TTC549 (cell line): Measurements from ENCODE around the gene SEC14L5.
"Not testable (repeated sequence)": the region's sequence is repeated elsewhere in the genome, so short reads cannot be mapped to it uniquely, and the experiment has no call there.

Experiments
- FAIRE-seq: peaks from 2 replicates; lab custom pipeline; 2012; peaks lifted over from hg19 to GRCh38; lab: Jason Lieb, UNC

SEC14L5 gene

DNA sequence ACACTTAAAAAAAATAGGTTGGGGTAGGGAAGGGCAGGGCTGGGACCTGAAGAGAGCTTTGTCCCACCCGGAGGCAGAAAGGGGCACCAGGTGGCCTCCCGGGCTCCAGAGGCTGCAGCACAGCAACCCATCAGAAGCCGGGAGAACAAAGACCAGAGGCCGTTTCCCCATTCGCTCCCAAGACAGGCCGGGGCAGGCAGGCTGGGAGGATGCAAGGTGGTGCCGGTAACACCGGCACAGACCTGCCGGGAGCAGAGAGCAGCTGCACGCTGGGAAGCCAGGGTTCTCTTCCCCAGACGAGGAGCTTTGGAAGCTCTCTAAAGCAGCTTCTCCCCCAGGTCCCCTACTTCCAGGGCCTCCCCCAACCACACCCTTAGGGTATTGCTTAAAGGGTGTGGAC is 26.7 kb upstream of the SEC14L5 start:
- FAIRE-seq = no peak

DNA sequence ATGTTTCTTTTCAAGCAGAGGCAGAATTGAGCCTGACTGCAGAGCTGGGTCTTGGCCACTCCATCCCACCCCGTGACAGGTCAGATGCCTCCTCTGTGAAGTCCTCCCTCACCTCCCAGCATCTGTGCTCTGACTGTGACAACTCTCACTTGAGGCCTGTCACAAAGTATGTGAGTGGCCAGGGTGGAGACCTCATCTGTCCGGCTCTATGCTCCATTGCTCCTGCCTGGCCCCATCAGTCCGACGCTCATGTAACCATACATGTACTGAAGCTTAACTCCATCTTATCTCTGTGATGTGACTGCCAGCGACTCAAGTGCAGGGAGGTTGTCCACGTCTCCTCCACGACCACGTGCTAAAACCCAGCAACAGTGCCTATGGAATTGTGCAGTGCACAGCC is 24.7 kb upstream of the SEC14L5 start:
- no peak for FAIRE-seq

DNA sequence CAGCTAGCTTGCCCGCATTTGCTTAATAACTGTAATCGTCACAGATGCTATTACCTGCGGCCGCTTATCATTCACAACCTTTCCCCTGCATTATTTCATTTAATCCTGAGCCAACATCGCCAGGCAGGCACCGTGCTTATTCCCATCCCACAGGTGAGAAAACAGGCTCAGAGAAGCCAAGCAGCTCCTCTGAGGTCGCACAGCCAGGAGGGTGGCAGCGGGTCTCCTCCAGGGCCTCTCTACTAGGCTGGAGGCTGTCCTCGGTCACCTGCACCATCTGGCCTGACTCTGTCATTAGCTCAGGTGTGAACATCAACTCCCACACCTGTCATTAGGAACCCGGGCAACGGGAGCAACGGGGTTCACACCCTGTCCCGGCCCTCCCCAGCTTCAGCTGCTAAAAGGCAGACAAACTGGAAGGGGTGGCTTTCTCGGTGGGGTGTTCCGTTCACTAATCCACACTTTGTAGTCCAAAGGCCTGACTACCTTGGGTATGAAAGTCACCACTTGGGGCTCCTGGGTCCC is 24.2 kb upstream of the SEC14L5 start:
- no peak for FAIRE-seq

DNA sequence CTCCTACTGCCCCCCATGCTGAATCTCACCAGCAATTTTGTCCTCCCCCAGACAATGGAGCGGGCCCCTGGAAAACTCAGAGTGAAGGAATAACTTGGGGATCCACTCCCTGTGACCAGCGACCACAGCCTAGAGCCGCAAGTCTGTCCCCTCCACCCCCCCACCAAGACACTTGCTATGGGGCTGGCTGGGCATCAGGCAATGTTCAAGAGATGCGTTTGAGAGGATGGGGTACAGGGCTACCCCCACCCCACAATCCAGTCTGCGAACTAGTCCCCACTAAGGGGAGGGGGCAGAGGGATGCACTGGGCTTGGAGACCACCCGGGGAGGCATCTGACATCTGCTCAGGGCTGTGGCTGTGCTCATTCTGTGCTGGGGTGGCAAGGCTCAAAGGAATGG is 23.5 kb upstream of the SEC14L5 start:
- FAIRE-seq = no peak

DNA sequence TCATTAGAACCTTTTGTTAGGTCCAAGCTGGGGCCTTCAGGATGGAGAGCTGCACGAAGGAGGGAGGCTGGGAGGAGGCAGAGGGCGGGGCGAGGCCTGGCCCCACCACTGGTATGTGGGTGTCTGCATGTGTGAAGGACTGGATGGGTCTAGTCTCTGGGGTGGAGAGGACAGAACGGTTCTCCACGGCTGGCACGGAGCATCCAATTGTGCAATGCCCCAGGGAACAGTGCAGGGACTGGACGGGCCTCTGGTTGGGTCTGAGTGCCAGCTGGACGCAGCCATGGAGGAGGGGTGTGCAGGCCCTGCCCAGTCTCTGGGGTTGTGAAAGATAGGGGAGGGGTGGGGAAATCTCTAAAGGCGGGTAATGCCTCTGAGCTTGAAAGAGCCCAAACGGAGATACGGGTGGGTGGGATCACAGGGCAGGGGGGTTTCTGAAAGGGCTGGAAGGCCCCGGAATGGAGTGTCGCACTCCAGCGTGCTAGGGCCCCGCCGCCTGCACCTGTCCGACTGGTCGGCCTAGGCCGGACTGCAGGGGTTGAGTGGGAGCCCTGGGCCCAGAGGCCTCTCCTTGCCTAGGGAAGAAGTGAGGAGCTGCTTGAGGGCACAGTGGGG is 22.8 kb upstream of the SEC14L5 start:
- no peak for FAIRE-seq

DNA sequence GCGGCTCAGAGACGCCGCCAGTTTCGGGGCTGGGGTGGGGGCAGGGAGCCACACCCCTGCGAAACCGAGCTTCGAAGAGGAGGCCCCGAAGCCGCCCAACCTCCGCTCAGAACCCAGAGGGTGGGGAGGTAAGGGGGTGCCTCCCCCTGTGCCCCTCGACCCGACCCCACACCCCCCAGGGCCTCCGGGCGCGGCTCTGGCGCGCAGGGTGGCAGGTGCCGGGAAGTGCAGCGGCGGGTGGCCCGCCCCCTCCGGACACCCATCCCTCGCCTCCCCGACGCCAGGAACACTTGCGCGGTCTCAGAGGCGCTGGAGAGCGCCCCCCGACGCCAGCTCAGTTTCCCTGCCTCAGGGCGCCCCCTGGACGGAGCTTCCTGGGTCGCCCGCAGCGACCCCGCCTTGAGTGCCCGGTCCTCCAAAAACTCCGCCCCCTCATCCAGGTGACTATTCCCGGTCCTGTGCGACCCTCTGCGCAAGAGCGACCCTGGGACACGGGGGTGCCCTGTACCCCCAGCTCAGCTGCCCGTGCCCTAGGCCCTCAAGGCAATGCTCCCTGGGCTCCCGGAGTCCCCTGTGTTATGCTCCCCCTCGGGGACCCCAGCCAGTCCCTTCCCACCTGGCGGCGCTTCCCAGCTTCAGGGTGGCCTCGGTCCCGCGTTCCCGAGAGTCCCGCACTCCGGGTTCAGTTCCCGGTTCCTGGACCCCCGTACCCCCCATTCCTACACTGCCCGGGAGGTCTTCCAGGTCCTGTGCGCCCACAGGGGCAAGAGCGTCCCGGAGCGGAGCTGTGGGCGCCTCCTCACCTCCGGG is 21.7 kb upstream of the SEC14L5 start:
- FAIRE-seq = no peak

DNA sequence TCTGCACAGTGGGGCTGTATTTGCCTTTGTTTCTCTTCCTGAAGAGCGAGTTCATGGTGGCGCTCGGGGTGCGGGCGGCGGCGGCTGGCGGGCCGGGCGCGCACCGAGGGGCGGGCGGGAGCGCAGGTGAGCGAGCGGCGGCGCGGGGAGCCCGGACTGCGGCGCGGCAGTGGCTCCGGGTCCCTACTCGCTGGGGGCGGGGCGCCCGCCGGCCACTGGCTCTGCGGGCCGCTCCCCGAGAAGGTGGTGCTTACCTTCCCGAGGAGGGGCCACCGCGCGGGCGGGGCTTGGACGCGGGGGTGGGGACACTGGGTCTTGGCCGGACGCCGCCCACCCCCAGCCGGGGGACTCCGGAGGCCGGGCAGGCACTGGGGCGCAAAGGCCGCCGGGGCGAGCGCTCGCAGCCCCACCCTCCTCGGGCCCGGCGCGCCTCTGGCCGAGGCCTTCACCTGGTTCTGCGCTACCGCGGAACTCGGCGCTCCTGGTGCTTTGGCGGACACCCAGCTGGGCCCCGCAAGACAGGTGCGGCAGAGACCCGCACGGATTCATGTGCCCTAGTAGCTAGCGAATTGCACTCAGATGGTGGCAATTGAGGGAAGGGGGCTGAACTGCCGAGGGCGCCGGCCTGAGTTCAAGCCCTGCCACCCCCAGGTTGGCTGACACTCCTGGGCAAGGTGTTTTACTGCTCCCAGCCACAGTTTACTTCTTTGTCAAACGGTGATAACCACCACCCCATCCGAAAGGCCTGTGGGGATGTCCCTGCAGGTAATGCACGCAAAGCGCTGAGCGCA is 20.9 kb upstream of the SEC14L5 start, which contains the start of gene PPL:
Gene PPL, minus strand, starts transcription at position 158 of the 791 bp plus-strand sequence. Its CDS starts 103 bp downstream, at position 55.
- FAIRE-seq = no peak

DNA sequence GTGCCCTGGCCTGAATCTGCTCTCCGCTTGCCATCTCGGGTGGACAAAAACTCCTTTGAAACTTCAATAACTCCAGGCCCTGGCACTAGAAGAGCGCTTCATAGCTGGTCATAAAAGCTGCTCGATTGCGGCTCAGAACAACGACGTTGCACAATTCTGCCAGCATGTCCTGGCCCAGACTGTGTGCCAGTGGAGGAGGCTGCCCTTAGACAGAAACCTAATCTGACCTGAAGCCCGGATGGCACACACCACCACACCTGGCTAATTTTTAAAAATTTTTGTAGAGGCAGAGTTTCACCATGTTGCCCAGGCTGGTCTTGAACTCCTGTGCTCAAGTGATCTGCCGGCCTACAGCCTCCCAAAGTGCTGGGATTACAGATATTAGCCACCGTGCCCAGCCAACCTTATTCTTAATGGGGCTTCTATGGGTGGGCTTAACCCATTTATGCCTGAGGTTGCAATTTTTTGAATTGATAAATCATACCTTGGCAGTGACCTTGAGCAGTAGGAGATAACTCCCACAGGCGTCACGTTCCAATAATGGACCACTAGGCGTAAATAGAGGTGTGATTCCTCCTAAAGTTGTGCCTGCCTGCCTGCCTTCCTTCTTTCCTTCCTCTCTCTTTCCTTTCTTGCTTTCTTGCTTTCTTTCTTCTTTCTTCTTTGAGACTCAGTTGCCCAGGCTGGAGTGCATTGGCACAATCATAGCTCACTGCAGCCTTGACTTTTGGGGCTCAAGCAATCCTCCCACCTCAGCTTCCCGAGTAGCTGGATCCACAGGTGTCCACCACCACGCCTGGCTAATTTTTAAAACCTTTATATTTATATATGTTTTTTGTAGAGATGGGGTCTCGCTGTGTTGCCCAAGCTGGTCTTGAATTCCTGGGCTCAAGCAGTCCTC is 20.1 kb upstream of the SEC14L5 start:
- FAIRE-seq = no peak

DNA sequence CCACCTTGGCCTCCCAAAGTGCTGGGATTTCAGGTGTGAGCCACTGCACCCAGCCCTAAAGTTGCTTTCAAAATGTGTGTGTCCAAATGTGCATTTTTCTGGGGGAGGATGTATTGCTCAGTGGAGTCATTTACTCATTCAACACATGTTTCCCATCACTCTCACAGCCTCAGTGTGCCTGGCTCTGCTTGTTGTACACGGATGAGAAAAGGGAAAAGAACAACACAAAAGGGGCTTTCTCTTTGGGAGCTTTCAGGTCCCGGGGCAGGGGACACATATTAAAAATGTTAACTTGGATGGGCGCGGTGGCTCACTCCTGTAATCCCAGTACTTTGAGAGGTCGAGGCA is 19.5 kb upstream of the SEC14L5 start:
- FAIRE-seq = no peak

DNA sequence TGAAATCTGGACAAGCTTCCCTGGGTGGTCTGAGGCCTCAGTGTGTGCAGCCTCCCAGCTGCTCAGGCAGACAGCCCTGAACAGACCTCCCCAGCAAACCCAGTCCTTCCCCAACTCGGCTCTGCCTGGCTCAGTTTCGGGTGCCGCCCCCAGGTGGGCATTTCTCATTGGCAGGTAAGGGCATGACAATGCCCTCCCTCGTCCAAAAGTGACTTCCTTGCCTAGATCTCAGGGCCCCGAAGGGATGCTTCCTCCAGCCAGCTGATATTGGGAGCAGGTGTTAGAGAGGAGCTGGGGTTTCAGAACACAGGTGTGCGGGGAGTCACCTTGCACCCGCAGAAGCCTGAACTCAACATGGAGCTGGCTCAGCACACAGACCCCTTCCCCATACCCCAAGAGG is 17.4 kb upstream of the SEC14L5 start:
- no peak for FAIRE-seq

DNA sequence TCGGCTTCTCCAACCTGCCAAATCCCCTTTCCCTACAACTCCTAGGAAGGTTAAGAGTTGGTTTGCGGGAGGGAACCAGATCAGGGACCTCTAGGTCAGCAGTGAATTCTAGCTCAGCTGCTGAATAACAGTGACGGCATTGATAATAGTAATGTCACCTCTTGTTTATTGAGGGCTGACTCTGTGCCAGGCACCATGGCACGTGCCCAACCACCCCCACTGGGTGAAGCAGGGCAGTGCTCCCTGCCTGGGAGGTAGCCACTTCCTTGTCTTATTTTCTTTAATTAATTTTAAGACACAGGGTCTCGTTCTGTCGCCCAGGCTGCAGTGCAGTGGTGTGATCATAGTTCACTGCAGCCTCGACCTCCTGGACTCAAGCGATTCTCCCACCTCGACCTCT is 15.6 kb upstream of the SEC14L5 start:
- FAIRE-seq = no peak

DNA sequence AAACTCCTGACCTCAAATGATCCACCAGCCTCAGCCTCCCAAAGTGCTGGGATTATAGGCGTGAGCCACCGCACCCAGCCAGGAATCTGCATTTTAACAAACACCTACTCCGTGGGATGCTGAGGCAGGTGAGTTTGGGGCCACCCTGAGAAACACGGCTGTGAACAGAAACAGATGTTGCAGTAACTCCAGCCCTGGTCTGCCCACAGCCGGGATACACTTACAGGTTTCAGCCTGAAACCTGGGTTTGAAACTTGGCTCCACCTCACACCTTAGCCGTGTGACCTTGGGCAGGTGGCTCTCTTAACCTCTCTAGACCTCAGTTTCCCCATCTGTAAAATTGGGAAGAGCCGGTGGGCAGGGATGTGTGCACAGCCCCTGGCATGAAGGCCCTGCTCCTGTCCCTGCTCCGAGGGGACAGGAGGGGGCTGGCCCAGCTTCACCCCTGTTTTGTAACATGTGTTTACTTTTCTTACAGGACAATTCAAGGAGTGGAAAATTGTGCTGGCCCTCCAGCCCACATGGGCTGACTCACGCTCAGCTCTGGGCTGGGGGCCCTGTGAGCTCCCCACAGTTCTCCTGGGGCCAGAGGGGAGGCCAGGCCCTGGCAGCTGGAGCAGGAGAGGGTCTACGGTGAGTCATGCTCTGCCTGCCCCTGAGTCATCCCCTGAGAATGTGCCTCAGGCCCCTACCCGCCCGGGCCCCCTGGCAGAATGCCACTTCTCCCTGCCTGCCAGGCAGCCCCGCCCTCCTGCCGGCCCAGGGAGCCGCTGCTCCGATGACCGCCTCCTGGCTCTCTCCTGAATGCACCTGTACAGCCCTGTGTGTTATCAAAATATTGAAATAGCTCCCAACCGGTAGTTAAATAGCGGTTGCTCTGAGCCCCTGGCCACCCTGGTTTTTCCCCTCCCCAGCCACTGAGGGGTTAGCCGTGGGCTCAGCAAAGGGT is 13.5 kb upstream of the SEC14L5 start:
- no peak for FAIRE-seq

DNA sequence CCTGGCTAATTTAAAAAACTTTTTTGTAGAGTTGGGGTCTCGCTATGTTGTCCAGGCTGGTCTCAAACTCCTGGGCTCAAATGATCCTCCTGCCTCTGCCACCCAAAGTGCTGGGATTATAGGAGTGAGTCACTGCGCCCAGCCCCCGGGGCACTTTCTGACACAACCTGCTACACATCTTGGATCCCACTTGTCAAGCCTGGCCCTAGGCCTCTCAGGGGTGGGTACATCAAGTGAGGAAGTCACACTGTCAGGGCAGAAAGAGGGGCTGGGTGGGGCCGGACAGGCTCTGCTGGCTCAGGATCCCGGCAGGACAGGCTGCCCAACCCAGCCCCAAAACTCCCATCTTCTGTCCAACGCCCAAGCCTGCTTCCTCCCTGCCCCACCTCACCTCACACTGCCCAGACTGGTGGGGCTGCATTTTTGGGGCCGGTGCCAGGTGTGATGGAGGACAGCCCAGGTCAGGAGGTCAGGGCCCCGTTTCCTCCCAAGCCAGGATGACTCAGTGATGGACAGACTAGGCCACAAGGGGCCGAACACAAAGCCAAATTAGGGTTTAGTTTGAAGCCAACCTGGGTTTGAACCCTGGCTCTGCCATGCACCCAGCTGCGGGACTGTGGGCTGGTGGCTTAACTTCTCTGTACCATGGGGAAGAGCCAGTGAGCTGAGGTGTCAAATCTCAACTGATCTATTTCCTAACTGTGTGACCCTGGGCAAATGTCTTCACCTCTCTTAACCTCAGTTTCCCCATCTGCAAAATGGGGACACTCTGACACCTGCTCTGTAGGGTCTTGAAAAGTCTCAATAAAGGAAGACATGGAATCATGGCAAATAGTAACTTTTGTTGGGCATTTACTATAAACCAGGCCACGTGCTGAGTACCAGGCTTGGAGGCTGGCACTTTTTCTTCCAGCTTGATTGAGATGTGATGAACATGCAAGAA is 12.3 kb upstream of the SEC14L5 start:
- FAIRE-seq = no peak

DNA sequence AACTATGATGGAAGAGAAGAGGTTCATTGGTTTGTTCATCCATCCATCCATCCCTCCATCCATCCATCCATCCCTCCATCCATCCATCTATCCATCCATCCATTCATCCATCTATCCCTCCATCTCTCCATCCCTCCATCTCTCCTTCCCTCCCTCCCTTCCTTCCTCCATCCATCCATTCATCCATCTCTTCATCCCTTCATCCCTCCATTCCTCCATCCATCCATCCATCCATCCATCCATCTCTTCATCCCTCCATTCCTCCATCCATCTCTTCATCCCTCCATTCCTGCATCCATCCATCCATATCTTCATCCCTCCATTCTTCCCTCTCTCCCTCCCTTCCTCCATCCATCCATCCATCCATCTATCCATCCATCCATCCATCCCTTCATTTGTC is 11.2 kb upstream of the SEC14L5 start:
- FAIRE-seq = no peak

DNA sequence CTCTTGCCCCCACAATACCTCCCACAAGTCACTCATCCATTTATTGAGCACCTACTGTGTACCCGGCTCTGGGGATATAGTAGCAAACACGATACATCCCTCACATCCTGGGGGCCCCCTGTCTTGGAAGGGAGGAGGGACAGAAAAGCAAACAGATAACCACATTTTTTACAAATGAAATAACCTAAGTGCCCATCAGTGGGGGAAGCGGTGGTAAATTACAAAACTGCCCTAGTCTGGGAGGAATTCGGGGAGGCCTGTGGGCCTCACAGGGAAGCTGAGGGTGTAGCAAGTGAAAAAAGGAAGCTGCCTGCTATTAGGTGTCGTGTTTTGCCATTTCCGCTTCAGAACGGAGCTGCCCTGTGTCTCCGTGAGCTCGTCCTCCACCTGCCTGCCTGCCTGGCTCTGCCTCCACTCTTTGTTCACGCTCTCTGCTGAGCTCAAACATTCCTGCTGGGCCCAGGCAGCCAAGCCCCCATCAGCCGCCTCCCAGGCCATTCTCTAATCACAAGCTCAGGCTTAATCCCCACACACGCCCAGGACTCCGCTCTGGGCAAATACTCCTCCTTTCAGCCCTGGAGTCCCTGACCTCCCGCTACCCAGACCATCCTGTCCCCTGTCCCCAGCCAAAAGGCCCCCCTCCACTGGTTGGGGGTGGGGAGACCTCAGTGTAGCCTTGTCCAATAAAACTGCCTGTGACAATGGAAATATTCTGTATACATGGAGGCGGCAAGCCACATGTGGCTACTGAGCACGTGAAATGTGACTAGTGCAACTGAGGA is 10.2 kb upstream of the SEC14L5 start:
- FAIRE-seq = no peak

DNA sequence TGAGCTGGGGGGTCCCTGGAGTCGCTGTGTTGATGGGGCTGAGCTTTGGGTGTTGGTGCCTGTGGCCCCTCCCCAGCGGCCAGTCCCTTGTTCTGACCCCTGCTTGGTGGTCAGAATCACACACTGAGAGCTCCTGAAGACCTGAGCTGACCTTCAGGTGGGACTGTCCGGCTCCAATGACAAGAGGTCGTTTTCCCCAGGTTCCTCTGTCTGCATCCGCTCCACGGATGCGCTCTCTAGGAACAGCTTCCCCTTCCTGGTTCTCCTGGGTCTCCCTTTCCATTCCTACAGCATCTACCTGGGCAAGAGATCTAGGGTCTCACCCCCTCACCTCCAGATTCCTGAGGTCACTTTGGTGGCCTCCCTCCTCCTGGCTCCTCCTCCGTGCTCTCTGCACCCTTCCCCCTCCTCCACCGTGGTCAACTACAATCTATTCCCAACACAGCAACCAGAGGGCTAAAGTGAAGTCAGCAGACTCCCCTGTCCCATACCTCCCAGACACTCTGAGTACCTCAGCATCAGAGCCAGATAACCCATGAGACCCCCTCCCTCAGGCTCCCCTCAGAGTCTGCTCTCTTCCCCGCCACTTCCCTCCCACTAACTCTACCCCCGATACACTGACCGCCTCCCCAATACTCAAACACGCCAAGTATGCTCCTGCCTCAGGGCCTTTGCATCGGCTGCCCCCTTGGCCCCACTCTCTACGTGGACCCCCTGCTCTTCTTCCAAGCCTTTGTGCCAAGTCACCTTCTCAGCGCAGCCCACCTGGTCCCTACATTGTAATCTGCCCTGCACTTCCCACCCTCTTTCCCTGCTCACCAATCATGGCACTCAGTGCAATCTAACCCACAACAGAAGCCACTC is 9.0 kb upstream of the SEC14L5 start:
- FAIRE-seq = no peak

DNA sequence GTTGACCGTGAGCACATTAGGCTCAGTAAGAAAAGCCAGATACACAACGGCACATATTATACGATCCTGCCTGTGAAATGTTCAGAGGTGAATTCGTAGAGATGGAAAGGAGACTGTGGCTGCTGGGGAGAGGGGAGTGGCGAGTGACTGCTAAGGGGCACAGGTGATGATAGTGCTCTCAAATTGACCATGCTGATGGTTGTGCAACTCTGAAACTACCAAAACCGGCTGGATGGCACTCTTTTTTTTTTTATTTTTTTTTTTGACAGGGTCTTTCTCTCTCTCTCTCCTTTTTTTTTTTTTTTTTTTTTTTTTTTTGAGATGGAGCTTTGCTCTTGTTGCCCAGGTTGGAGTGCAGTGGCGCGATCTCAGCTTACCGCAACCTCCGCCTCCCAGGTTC is 8.1 kb upstream of the SEC14L5 start:
- no peak for FAIRE-seq

DNA sequence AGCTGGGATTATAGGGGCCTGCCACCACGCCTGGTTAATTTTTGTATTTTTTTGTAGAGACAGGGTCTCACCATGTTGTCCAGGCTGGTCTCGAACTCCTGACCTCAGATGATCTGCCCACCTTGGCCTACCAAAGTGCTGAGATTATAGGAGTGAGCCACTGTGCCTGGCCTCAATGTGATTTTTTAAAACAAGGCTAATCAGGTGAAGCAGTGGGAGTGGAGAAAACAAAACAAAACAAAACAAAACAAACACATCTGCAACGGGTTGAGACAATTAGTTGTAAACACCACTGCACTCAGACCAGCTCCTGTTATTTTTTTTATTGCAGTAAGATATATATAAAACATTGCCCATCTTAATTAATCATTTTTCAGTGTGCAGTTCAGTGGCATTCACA is 6.5 kb upstream of the SEC14L5 start:
- not testable (repeated sequence) for FAIRE-seq
